Measurements from ENCODE around the gene PTCD2.

The PTCD2 gene

GRCh38 chr5:72351376-72351775 is 31.2 kb downstream of the PTCD2 start:
- Mint-ChIP-seq H3K27me3 (no peaks in the 10 kb centered on the region), H3K27ac (no peak overlapping the region), H3K9me3 (ENCODE audit: low read depth) (no peaks in the 10 kb centered on the region), H3K36me3 (peaks cover 26% of the 10 kb centered on the region), H3K4me1 (ENCODE audit: low read depth) (peaks cover 11% of the 10 kb centered on the region), H3K4me3 (no peak overlapping the region)

GRCh38 chr5:72352616-72353015 is 32.4 kb downstream of the PTCD2 start:
- Mint-ChIP-seq H3K36me3 (peaks cover 28% of the 10 kb centered on the region), H3K27me3 (no peaks in the 10 kb centered on the region), H3K4me1 (ENCODE audit: low read depth) (peaks cover 9% of the 10 kb centered on the region), H3K4me3 (no peak overlapping the region), H3K27ac (no peak overlapping the region), H3K9me3 (ENCODE audit: low read depth) (no peaks in the 10 kb centered on the region)

DNA sequence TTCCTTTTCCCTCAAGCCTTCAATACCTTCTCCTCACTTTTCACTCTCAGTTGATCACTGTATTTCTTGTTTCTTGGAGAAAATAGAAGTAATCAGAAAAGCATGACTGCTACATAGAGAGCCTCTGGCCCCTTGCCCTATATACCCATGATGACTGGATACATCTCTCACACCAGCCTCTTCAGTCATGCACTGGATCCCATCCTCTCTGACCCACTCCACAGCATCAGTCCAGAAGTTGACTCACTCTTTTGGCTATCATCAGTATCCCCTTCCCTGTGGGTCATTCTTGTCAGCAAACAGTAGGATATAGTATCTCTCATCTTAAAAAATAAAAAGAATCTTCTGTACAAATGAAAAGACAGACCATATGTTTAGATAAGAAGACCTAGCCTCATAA is 32.9 kb downstream of the PTCD2 start:
- Mint-ChIP-seq H3K36me3 (peaks cover 29% of the 10 kb centered on the region), H3K27me3 (no peaks in the 10 kb centered on the region), H3K4me3 (no peak overlapping the region), H3K27ac (no peak overlapping the region), H3K4me1 (ENCODE audit: low read depth) (peaks cover 9% of the 10 kb centered on the region), H3K9me3 (ENCODE audit: low read depth) (no peaks in the 10 kb centered on the region)

- Mint-ChIP-seq H3K36me3 (peaks cover 40% of the 10 kb centered on the region), H3K27me3 (no peaks in the 10 kb centered on the region), H3K9me3 (ENCODE audit: low read depth) (no peaks in the 10 kb centered on the region), H3K4me3 (no peak overlapping the region), H3K27ac (no peak overlapping the region), H3K4me1 (ENCODE audit: low read depth) (no peaks in the 10 kb centered on the region)
Measured at GRCh38 chr5:72355706-72356299, 35.6 kb downstream of the PTCD2 start.

GRCh38 chr5:72356361-72356760 is 36.2 kb downstream of the PTCD2 start:
- no peaks in the 10 kb centered on the region for H3K27me3 Mint-ChIP-seq
- H3K9me3 Mint-ChIP-seq (ENCODE audit: low read depth) = no peaks in the 10 kb centered on the region
- no peak overlapping the region for H3K27ac Mint-ChIP-seq
- no peaks in the 10 kb centered on the region for H3K4me1 Mint-ChIP-seq (ENCODE audit: low read depth)
- no peak overlapping the region for H3K4me3 Mint-ChIP-seq
- peaks cover 39% of the 10 kb centered on the region for H3K36me3 Mint-ChIP-seq

DNA sequence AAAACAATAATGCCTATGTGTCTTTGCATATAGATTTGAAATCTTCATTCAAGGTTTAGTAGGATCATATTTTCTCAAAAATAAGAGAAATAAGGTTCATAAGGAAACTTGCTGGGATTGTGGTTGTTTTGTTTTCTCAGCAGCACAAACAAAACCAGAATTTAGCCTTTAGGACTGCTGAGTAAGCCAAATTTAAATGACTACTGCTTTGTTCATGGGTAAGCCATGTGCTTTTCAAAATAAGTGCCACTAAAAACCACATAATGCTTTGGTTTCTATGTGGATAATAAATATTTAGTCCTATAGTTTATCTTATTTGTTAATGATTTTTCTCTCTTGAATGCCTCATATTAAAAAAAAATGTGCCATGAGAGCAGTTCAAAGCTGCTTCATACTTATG is 38.8 kb downstream of the PTCD2 start:
- Mint-ChIP-seq H3K27ac (no peak overlapping the region), H3K4me3 (no peak overlapping the region), H3K36me3 (peaks cover 45% of the 10 kb centered on the region), H3K4me1 (ENCODE audit: low read depth) (no peaks in the 10 kb centered on the region), H3K27me3 (no peaks in the 10 kb centered on the region), H3K9me3 (ENCODE audit: low read depth) (no peaks in the 10 kb centered on the region)

DNA sequence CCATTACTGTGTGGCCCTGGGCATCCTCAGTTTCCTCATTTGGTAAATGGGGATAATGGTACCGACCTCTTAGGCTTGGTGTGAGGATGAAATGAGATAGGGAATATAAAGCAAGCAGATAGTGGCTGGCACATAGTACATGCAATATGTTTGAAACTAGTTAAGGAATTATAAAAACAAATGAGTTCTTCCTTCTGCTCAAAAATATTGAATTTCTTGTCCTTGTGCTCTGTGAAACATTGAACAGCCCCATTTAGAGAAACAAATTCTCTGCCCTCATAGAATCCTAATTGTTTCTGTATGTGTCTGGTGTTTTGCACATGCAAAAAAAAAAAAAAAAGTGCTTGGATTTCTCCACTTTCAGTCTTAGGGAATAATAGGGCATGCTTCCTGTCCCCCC is 39.7 kb downstream of the PTCD2 start:
- Mint-ChIP-seq H3K4me3 (no peak overlapping the region), H3K9me3 (ENCODE audit: low read depth) (no peaks in the 10 kb centered on the region), H3K36me3 (peaks cover 41% of the 10 kb centered on the region), H3K27ac (no peak overlapping the region), H3K4me1 (ENCODE audit: low read depth) (no peaks in the 10 kb centered on the region), H3K27me3 (no peaks in the 10 kb centered on the region)

DNA sequence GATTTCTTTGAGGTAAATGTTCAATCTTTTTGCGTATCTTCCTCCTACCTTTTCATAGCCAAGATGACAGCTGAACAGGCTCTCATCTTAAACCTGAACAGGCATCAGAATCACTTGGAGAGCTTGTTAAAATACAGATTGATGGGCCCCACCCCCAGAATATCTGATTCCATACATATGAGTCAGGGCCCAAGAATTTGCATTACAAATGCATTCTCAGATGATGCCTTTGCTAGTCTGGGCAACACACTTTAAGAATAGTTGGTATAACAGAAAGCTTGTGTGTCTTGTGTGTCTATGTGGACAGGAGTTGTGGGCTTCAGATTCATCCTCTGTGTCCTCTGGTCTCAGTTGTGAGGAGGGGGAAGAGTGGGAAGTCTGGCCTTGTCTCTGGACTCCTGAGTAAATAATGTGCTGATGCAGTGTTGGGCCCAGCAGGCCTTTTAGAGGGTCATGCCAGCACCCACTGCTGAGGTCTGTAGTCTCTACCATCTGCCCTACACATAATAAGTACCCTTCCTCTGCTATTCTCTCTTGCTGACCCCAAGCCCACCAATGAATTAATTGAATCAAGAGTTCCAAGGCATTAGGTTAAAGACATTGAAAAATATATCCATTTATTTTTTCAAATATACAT is 43.1 kb downstream of the PTCD2 start:
- no peak overlapping the region for H3K4me3 Mint-ChIP-seq
- no peaks in the 10 kb centered on the region for H3K9me3 Mint-ChIP-seq (ENCODE audit: low read depth)
- H3K4me1 Mint-ChIP-seq (ENCODE audit: low read depth) = peaks cover 2% of the 10 kb centered on the region
- H3K36me3 Mint-ChIP-seq = peaks cover 31% of the 10 kb centered on the region
- H3K27me3 Mint-ChIP-seq = no peaks in the 10 kb centered on the region
- H3K27ac Mint-ChIP-seq = no peak overlapping the region

DNA sequence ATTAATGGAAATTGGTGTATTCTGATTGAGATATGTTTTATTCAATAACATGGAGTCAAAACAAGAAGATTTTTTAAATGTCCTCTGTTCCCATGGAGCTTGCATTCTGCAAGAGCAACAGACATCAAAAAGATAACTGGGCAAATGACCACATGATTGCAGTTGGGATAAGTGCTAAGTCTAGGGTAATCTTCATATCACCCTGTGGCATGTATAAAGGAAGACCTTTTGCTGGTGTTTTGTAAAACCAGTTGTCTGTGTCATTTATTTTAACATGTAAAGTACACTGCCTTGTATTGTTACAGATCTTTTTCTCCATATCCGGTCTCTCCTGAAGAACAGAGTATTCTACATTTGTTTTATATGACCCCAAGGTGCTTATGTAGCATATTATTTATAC is 44.0 kb downstream of the PTCD2 start:
- Mint-ChIP-seq H3K4me3 (no peak overlapping the region), H3K27ac (no peak overlapping the region), H3K4me1 (ENCODE audit: low read depth) (peaks cover 2% of the 10 kb centered on the region), H3K27me3 (no peaks in the 10 kb centered on the region), H3K9me3 (ENCODE audit: low read depth) (no peaks in the 10 kb centered on the region), H3K36me3 (peaks cover 28% of the 10 kb centered on the region)

GRCh38 chr5:72364951-72365350 is 44.8 kb downstream of the PTCD2 start:
- Mint-ChIP-seq H3K4me1 (ENCODE audit: low read depth) (peaks cover 2% of the 10 kb centered on the region), H3K27me3 (no peaks in the 10 kb centered on the region), H3K36me3 (peaks cover 24% of the 10 kb centered on the region), H3K27ac (no peak overlapping the region), H3K4me3 (no peak overlapping the region), H3K9me3 (ENCODE audit: low read depth) (no peaks in the 10 kb centered on the region)

DNA sequence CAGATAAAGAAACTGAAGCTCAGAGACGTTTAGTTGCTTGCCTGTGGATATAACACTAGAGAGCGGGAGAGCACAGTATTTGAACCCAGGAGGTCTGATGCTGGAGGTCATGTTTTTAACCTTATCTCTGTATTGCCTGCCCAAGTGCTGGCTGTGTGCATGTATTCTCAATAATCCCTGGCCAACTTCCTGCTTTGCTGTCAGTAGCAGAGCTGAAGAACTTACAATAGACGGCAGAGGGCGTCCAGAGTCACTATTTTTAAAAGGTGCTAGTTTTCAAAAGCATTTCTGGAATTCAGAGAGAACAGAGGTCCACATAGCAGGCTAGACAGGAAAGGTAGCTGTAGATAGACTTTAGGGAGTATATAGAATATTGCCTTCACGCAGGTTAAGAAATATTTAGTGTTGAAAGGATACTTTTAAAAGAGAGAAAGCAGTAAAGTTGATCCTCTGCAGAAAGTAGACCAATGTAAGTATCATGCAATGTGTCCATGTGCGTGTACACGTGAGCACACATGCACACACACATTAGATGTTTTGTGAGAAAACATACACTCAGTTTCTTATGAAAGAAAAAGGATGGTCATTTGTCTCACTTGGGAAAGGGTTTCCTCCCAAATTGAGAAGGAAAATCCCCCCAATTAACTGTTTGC is 46.3 kb downstream of the PTCD2 start:
- H3K4me1 Mint-ChIP-seq (ENCODE audit: low read depth) = peaks cover 2% of the 10 kb centered on the region
- no peaks in the 10 kb centered on the region for H3K27me3 Mint-ChIP-seq
- no peak overlapping the region for H3K4me3 Mint-ChIP-seq
- H3K9me3 Mint-ChIP-seq (ENCODE audit: low read depth) = no peaks in the 10 kb centered on the region
- H3K27ac Mint-ChIP-seq = no peak overlapping the region
- H3K36me3 Mint-ChIP-seq = peaks cover 22% of the 10 kb centered on the region

GRCh38 chr5:72368271-72368670 is 48.1 kb downstream of the PTCD2 start:
- Mint-ChIP-seq H3K4me1 (ENCODE audit: low read depth) (peaks cover 2% of the 10 kb centered on the region), H3K27ac (no peak overlapping the region), H3K36me3 (peaks cover 9% of the 10 kb centered on the region), H3K9me3 (ENCODE audit: low read depth) (no peaks in the 10 kb centered on the region), H3K27me3 (no peaks in the 10 kb centered on the region), H3K4me3 (no peak overlapping the region)

DNA sequence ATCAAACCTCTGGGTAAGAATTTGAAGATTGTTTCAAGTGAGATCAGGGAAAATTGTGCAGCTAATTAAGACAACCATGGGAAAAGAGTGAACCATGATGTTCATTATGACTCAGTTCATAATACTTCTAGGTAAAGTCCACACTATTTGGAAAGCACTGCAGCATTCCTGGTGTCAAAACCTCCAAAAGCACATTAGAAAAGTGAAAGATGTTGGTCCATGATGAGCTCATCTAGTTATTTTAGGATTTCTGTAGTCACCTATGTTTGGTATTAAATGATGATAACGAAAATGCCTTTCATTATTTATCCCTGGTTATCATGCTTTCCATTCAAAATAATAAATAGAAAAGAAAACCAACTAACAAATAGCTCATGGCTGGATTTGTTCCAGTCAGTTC is 49.1 kb downstream of the PTCD2 start:
- Mint-ChIP-seq H3K27me3 (no peaks in the 10 kb centered on the region), H3K4me3 (no peak overlapping the region), H3K27ac (no peak overlapping the region), H3K36me3 (peaks cover 13% of the 10 kb centered on the region), H3K4me1 (ENCODE audit: low read depth) (peaks cover 2% of the 10 kb centered on the region), H3K9me3 (ENCODE audit: low read depth) (no peaks in the 10 kb centered on the region)

- Mint-ChIP-seq H3K27ac (no peak overlapping the region), H3K36me3 (peaks cover 13% of the 10 kb centered on the region), H3K4me3 (no peak overlapping the region), H3K27me3 (no peaks in the 10 kb centered on the region), H3K9me3 (ENCODE audit: low read depth) (no peaks in the 10 kb centered on the region), H3K4me1 (ENCODE audit: low read depth) (peaks cover 2% of the 10 kb centered on the region)
Measured at GRCh38 chr5:72369711-72370110, 49.5 kb downstream of the PTCD2 start.

DNA sequence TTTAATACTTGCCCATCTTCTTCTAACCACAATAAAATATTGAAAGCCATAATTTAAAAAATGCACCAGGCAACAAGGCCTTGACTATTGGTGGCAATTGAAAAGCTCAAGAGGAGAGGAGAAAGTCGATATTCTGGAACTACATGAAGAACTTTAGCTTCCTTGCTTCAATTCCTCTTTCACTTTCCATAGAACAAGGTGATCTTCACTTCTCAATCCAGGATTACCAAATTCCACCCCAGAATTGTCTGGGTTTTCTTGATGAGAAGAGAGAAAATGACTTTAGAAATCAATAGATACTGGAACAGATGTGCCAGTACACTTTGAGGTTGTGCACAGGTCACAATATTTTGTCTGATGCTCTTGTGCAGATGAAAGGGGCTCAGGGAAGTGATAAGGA is 52.2 kb downstream of the PTCD2 start:
- Mint-ChIP-seq H3K4me3 (no peak overlapping the region), H3K27me3 (no peaks in the 10 kb centered on the region), H3K4me1 (ENCODE audit: low read depth) (no peaks in the 10 kb centered on the region), H3K36me3 (peaks cover 13% of the 10 kb centered on the region), H3K9me3 (ENCODE audit: low read depth) (no peaks in the 10 kb centered on the region), H3K27ac (no peak overlapping the region)

GRCh38 chr5:72372923-72373322 is 52.8 kb downstream of the PTCD2 start:
- H3K4me3 Mint-ChIP-seq = no peak overlapping the region
- no peaks in the 10 kb centered on the region for H3K4me1 Mint-ChIP-seq (ENCODE audit: low read depth)
- H3K9me3 Mint-ChIP-seq (ENCODE audit: low read depth) = no peaks in the 10 kb centered on the region
- H3K36me3 Mint-ChIP-seq = peaks cover 13% of the 10 kb centered on the region
- no peak overlapping the region for H3K27ac Mint-ChIP-seq
- H3K27me3 Mint-ChIP-seq = peaks cover 2% of the 10 kb centered on the region

Measured in activated naive CD8-positive, alpha-beta T cell (primary cell).